Measurements from ENCODE around the gene PPP1R1A.

Gene PPP1R1A

GRCh38 chr12:54603872-54604271 lies 15.4 kb upstream of the PPP1R1A start:
- no peak for TF ChIP-seq CTCF (IDR thresholded peaks at IDR 0.05; ENCODE audit: low read depth, low read length)
- no peak for DNase-seq (ENCODE audit: low read depth in 2 of 2)
- no peak overlapping the region for H3K4me3 ChIP-seq (replicated peaks in 1 of 2; ENCODE audit: low read depth in 2 of 2, low read length in 2 of 2)

DNA sequence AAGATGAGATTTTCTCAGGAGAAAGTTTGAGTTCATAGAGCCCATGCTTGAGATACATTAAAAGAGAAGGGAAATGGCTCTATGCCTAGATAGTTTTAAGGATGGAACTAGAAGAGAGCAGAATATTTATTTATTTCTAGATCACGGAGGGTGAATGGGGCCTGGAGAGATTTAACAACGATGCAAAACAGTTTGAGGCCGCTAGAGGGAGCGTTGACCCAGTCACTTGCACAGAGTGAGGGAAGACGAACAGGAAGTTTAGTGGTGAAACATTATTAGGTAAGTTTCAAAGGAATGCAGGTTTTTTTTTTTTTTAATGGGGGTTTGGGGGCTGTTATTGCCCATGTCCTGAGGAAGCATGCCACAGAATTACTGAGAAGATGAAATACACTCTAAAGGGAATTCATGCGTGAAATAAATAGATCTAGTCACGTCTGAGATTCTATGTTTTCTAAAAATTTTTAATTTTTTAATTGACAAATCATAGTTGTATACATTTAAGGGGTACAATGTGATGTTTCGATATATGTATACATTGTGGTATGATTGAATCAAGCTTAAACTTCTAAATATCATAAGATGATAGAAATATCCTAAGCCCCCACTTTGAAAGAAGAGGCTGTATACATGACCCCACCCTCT lies 14.8 kb upstream of the PPP1R1A start:
- TF ChIP-seq CTCF (IDR thresholded peaks at IDR 0.05; ENCODE audit: low read depth, low read length) = peak; percentile 86
- peak; percentile 79 to 87 for DNase-seq (ENCODE audit: low read depth in 2 of 2)
- no peak overlapping the region for H3K4me3 ChIP-seq (replicated peaks in 1 of 2; ENCODE audit: low read depth in 2 of 2, low read length in 2 of 2)

DNA sequence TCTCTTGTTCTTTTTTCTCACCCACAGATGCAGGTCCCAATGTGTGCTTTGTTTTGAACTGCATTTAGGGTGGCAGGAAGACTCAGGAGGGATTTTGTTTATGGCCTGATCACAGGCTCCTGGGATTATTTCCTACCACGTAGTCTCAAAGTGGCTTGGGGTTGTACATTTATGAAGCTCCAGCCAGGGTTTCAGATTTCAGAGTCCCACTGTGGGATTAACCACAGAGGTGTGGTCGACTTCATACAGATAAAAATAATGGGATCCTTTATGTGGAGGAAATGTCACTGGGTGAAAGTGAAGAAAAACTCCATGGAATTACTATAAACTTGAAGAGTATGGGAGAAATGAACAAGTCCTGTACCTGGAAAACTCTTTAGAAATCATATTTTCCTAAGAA lies 14.2 kb upstream of the PPP1R1A start:
- TF ChIP-seq CTCF (IDR thresholded peaks at IDR 0.05; ENCODE audit: low read depth, low read length) = no peak
- no peak for DNase-seq (ENCODE audit: low read depth in 2 of 2)
- no peak overlapping the region for H3K4me3 ChIP-seq (replicated peaks in 1 of 2; ENCODE audit: low read depth in 2 of 2, low read length in 2 of 2)

DNA sequence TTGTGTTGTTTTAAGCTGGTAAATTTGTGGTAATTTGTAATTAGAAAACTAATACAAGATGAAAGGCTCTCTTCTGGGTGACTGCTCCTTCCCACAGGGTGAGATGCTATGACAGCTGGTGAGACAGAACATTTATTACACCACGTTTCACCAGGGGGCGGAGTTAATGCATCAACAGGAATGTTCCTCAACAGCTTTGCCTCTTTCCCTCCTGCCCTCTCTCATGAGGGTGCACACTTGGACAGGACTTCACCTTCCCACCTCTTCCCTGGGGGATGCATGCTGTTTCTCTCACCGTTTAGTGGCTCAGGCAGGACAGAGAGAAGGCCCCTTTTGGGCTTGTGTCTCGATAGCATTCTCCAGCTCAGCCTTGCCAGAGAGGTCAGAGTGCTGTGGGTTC lies 13.4 kb upstream of the PPP1R1A start:
- no peak for TF ChIP-seq CTCF (IDR thresholded peaks at IDR 0.05; ENCODE audit: low read depth, low read length)
- no peak overlapping the region for H3K4me3 ChIP-seq (replicated peaks in 1 of 2; ENCODE audit: low read depth in 2 of 2, low read length in 2 of 2)
- peak in 1 of 2 donors; percentile 41 for DNase-seq (ENCODE audit: low read depth in 2 of 2)

DNA sequence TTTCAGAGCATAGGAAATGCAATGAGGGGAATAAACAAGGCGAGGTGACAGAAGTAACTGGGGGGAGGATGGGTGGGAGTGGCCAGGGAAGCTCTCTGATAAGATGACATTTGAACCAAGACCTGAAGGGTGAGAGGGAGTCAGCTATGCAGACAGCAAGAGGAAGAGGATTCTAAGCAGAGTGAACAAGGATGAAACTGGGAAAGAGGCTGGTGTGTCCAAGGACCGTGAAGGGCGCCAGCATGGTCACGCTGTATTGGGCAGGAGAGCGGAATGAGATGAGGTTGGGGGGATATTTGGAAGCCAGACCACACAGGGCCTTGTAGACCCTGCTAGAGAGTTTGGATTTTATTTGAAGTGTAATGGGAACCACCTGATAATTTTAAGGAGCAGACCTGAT lies 10.5 kb upstream of the PPP1R1A start:
- H3K4me3 ChIP-seq (replicated peaks in 1 of 2; ENCODE audit: low read depth in 2 of 2, low read length in 2 of 2) = no peak overlapping the region
- DNase-seq (ENCODE audit: low read depth in 2 of 2) = no peak
- TF ChIP-seq CTCF (IDR thresholded peaks at IDR 0.05; ENCODE audit: low read depth, low read length) = no peak

GRCh38 chr12:54596526-54596946 lies 8.1 kb upstream of the PPP1R1A start:
- H3K4me3 ChIP-seq (replicated peaks in 1 of 2; ENCODE audit: low read depth in 2 of 2, low read length in 2 of 2) = no peak overlapping the region
- TF ChIP-seq CTCF (IDR thresholded peaks at IDR 0.05; ENCODE audit: low read depth, low read length) = peak; percentile 88
- peak; percentile 72 to 75 for DNase-seq (ENCODE audit: low read depth in 2 of 2)

DNA sequence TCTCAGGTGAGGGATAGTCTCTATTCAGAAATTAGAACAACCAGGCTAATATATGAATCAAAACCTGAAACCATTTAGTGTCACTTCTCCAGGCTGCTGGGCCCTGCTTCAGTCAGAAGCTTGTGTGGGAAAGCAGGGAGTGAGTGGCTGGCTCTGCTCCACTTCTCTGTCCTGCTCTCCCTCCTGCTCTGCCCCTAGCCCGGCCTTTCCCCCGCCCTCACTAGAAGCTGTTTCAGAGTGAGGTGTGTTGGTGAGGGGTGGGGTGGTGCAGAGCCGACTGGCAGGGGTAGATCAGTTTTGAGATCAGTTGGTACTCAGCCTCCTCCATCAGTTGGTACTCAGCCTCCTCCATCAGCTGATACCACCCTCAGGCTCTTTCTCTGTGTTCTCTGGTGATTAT lies 7.0 kb upstream of the PPP1R1A start:
- DNase-seq (ENCODE audit: low read depth in 2 of 2) = no peak
- TF ChIP-seq CTCF (IDR thresholded peaks at IDR 0.05; ENCODE audit: low read depth, low read length) = no peak
- H3K4me3 ChIP-seq (replicated peaks in 1 of 2; ENCODE audit: low read depth in 2 of 2, low read length in 2 of 2) = no peak overlapping the region
